T1000 (cell line): ENCODE data around the gene CNOT1.
"Not testable (repeated sequence)": the region's sequence is repeated elsewhere in the genome, so short reads cannot be mapped to it uniquely, and the experiment has no call there.

Source experiments
- DNase-seq: peaks from one replicate; lab custom pipeline; 2025; ENCODE audit warnings: mixed read lengths; lab: John Stamatoyannopoulos, UW

CNOT1 gene

DNA sequence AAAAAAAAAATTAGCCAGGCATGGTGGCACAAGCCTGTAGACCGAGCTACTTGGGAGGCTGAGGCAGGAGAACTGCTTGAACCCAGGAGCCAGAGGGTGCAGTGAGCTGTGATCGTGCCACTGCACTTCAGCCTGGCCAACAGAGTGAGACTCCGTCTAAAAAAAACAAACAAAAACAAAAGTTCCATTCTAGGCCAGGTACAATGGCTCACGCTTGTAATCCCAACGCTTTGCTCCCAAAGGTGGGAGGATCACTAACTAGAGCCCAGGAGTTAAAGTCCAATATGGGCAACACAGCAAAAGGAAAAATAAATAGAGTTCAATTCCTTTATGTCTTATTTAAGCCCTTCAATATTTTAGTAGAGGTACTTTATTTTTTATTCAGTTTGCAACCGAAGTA, 47.5 kb downstream of the CNOT1 start:
- DNase-seq = no peak

DNA sequence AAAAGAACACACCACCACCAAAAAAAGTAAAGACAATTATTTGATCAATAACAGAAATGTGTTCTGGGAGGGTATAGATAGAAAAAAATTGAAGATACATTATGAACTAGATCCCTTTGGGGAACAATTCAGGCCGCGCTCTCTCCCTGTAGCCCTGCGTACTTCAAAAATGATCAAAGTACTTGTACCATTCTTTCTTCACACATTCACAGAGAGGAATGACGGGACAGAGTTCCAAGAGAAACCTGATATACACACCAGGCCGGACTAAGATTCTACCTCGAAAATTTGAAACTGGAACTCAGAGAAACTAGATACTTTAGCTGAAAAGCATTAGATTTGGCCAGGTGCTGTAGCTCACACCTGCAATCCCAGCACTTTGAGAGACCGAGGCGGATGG, 50.0 kb downstream of the CNOT1 start:
- no peak for DNase-seq

DNA sequence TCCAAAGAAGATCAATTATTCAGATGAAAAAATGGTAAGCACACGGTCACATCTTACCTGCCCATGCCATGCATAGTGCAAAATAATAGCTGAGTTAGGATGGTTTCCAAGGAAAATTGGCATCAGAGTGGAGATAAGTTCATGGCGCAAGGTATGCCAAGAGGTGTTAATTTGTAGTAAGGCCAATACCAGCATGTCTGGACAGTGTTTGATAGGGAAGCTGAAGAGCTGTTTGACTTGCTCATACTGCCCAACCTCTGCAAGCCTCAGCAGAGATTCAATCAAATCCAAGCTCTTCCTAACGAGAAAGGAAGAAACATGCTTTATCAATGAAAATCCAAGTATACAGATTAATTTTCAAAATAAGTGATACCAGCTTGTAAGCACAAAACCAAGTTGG, 51.0 kb downstream of the CNOT1 start:
- DNase-seq = no peak

DNA sequence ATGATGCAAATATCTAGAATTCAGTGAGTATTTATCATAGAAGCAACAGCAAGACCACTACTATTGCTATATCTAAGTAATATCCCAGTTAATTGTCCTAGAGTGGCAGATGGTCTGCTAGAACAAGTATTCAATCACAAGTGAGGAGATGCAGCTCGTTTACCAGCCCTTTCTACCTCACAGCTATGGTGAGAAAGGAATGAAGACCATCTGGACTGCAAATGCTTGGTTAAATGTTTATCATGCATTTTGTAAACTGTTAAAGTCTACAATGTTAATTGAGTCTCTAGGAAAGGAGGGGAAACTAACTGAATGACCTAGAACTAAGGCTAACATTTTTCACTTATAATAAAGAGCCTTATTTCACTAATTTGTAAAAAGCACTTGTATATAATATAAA, 52.5 kb downstream of the CNOT1 start:
- DNase-seq = no peak

DNA sequence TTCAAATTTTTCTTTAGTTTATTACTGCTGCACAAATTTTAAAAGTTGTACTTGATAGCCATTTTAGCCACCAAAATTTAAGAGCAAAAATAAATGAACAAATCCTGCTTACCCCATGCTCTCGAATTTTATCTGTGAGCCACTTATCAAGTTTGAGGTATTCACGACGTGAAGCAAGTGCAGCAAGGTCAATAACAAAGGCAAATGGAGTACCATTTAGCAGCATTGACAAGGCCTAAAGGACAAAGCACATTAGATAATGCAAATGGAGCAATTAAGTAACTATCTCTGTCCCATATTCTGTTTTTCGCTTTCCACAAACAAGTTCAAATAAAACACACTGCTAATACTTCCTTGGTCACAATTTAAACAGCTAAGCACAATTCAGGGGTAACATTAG, 54.7 kb downstream of the CNOT1 start:
- DNase-seq = no peak

DNA sequence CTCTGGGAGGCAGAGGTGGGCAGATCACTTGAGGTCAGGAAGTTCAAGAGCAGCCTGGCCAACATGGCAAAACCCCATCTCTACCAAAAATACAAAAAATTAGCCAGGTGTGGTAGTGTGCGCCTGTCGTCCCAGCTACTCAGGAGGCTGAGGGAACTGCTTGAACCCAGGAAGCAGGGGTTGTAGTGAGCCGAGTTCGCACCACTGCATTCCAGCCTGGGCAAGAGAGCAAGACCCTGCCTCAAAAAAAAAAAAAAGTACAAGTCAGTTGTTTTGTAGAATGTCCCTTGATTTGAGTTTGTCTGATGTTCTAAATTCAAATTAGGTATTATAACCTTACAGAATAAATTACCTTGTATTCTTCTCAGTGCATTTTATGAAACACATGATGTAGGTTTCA, 63.9 kb downstream of the CNOT1 start:
- not testable (repeated sequence) for DNase-seq

DNA sequence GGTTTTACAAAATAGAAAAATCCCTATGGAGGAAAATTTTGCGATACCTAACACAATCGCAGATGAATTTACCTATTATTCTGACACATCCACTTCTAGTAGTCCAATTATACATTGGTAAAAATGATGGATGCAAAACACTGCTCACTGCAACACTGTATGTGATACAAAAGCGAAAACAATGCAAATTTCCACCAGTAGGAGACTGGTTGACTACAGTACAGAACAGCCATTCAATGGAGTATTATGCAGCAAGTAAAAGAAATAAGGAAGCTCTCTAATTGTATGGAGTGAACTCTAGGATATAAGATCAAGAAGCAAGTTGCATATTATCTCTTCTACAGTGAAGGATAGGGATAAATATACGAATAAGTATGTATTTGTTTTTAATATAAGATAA, 65.9 kb downstream of the CNOT1 start:
- DNase-seq = no peak

DNA sequence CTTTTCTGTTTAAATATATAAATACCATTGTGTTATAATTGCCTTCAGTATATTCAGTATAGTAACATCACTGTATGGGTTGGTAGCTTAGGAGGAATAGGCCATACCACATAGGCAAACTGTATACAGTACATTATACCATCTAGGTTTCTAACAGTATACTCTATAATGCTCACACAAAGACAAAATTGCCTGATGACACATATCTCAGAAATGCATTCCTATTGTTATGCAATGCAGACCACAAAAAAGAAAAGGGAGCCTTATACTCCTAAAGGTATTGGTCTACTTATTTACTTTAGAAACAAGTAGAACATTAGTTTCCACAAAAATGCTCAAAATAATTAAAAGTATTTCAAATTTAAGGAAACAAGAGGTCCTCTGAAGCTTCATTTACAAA, 66.4 kb downstream of the CNOT1 start:
- no peak for DNase-seq

DNA sequence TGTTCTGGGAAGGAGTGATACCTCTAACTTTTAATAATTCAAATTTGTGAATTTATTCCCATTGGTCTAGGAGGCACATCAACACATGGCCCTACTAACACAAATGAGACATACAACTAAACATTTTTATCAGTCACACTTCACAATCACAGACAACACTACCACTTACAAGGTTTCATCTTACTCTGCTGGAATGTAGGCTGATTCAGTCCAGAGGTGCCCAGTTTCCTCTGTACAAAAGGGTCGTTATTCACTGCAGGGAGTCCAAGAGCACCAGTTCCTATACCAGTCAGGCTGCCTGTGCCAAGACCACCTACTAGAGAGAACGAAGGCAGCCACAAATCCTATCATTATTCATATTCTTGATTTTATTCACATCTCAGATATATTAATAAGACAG, 72.9 kb downstream of the CNOT1 start:
- no peak for DNase-seq

DNA sequence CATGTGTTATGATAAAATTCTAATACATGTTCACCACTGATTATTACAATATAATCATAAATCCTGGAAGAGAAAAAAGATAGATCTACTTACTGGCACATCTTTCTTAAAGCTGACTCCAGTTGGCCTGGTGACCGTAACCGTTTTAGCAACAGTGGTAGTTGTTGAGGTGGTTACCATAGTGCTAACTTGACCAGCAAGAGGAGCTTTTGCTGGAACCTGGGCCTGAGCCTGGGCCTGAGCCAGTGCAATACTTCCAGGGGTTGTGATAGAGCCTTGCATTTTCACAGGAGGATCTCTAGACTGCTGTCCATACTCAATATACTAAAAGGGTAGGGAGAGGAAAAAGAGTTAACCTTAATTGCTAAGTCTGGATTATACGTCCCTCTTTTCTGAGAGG, 78.1 kb downstream of the CNOT1 start:
- DNase-seq = no peak

DNA sequence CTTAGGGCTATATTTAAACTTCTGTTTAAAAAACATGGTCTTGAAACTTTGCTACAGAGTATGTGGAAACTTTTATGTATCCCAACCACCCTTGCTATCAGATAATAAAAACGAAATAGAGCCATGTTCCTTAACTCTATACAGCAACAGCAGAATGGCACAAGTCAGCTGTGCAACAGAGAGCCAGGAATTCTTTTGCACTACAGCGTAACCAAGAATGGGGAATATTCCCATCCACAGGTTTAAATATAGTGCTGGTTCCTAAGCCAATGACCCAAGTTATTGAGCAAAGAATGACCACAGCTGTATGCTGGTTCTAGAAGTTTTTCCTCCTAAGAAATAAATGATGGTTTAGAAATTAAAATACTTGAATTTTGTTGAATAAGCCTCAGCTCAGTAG, 81.2 kb downstream of the CNOT1 start:
- no peak for DNase-seq

DNA sequence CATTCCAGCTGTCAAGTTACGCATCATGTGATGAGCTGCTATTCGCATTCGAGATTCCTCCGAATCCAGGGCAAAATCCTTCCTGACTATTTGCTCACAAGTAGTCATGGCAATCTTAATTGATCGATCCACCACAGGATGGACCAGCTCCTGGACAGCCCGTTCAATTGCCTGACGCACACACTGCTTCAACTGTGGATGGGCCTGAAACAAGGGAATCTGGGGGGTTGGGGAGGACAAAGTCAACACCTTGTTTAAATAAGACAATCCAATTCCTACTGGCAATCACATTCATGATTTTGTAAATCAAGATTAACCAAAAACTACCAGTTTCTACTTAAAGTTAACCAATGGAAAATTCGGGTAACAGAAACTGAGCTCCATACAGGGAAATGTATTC, 85.9 kb downstream of the CNOT1 start:
- DNase-seq = no peak

DNA sequence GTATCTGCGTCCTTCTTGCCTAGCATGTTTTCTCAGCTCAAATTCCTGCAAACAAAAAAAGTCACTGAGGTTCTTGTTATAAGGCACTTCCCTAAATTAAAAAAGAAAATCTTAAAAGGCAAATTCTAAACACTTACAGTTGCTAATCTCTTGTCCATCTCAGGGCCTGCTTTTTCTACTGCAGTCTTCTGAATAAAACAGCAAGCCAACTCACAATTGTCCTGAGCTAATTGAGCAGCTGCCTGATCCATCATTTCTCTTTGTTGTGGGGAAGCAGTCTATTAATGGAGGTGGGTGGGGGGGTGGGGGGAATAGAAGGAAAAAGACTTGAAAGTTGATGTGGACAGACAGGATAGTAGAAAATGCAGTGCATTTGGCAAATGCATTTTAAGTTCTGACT, 87.3 kb downstream of the CNOT1 start:
- no peak for DNase-seq

DNA sequence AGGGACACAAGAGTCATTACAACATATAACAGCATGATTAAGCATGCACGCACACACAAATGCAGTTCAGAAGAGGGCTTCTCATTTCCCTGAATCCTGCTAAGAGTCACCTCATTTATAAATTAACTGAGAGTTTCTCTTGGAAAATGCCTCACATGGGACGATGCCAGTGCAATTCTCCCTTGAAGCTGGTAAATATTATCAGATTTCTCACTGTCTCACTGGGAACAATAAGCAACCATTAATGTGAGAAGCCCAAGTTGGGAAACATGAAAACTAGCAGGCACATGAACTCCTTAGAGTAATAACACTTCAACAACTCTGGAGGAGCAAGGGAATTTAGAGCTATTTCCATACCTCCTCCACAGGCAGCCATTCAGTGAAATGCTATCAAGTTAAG, 87.9 kb downstream of the CNOT1 start:
- no peak for DNase-seq

DNA sequence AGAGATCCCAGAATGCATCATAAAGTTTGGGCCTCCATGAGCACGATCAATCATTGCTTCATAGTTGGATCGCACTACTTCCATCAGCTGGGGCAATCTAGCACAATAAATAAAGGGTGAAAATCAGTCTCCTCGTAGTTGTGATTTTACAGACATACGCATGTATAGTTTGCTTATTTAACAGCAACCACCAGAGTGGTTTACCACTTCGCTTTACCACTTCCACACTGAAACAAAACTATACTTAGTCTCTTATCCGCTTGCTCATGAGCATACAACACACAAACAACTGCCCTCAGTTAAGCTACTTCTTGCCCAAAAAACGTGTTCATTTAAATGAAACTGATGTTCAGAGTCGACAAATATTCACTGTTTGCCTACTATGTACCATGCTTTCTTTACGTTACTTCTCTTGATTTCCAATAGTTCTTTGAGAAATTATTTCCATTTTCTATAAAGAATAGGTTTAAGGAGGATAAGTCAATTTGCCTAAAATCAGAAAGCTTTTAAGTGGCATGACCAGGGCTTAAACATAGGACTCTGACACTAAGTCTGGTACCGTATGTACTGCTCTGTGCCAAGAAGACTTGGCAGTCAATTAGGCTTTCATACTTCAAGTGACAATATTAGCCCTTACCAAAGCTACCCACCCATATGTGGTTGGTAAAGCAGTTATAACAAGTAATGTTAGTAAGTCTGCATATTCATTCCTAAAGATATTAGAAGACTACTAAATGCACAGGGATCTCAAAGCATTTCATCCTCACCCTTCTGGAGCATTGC, 92.3 kb downstream of the CNOT1 start:
- DNase-seq = no peak

DNA sequence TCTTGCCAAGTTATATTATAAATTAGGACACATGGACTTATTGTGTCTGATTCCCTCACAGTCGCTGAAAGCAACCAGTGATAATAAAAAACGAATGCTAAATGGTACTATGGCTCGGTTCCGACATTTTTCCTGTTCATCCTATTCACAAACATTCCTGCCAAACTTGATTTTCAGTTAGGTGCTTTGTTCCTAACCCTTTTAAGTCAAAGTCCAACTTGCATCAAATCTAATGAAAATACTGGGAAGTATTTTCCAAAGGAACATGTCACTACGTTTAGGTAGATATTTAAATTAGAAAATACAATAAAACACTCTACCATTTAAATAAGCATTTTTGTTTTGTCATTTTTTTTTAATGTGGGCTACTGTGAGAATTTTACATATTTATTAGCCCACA, 93.3 kb downstream of the CNOT1 start:
- no peak for DNase-seq

DNA sequence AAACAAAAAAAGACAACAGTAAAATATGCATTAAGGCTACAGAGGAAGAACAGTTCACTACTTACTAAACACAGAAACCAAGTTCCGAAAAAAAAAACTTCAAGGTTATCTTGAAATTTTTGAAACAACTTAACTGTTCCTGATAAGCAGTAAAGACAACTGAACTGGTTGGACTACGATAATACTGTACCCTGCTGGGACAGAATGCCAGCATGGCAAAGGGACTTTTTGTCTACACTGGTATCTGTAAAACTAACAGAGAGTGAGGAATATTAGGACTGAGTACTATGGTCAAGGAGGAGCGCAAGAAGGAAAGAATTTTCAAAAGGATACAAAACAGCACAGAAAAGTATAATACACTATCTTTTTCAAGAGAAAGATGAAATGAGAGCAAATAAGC, 94.5 kb downstream of the CNOT1 start:
- DNase-seq = no peak

DNA sequence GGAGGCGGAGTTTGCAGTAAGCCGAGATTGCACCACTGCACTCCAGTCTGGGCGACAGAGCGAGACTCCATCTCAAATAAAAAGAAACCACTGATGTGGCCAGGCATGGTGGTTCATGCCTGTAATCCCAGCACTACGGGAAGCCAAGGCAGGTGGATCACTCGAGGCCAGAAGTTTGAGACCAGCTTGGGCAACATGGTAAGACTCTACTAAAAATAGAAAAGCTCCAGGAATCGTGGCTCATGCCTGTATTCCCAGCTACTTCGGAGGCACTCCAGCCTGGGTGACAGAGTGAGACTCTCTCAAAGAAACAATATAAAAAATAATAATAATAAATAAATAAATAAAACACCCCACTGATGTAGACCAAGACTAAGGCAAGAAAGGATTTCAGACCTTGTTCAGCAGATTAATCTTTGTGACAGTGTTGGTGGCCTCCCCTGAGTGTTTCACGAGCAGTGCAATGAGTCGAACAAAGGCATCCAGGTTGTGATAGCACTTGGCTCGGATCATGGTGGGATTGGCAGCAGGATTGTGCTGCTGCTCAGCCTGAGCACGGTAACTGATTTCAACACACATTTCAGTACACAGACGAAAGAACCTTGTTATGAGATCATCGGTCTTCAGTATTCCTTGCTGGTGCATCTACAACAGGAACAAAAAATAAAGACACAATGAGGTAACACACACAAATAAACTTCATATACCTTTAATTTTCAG, 95.7 kb downstream of the CNOT1 start:
- no peak for DNase-seq

DNA sequence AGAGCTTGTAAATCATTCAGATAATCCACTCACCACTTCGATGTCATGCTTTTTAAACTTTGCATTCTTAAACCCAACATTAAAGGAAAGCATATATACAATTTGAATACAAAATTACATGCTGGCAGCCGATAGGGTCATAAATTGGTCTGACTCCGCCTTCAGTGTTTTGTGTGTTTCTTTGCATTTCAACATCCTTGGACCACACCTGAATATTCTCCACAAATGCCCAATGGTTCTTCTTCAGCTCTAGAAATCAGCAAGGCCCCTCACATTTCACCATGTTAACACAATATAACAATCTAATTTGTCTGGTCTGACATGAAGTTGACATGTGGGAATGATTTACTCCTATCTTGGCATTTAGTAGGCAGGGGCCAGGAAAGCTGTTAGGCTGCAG, 97.2 kb downstream of the CNOT1 start:
- DNase-seq = no peak

DNA sequence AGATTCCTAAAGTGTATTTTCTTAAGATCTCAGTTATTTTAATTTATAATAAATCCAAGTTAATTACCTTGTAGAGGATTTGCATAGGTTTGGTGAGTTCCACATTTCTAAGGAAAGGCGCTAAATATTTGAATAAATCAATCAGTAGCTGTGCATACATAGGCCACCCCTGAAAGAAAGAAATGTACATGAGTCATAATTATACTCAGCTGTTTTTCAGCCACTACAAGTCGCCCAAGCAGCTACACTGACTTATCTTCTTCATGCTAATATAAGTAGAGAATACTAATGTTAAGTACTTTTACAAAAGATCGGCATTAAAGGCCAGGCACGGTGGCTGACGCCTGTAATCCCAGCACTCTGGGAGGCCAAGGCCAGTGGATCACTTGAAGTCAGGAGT, 99.4 kb downstream of the CNOT1 start:
- DNase-seq = no peak

DNA sequence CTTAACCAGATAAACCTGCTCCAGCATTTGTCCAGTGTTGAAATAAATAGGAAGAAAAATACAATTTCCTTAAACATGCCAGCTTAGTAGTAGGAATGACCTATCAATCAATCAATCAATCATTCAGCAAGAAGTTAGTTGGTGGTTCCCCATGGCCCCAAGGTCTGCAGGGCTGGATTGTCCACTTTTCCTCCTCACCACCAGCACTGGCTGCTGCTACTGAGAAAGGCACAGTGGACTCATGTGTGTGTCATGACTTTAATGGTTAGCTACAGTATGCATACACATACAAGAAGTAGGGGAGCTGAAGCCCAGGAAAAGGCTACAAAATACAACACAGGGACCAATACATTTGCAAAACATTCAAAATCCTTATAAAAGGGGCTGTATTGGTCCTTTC, 109.9 kb downstream of the CNOT1 start:
- no peak for DNase-seq

DNA sequence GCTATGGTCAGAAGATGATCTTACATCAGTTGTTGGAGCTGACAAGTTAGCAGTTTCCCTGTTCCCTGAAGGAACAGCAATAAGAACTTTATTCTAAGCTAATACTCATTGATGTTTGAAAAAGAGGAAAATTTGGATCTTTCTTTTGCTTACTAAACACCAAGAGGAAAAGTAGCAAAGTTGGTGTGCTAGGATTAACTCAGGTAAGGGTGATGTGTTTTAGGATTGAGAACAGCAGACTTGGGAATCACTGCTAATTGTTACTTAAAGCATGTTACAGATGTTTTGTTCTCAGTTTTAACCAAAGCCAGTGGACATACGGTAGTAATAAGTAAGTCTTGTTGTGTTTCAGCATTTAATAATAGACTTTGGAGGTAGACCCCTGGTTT, 110.7 kb downstream of the CNOT1 start:
- no peak for DNase-seq

DNA sequence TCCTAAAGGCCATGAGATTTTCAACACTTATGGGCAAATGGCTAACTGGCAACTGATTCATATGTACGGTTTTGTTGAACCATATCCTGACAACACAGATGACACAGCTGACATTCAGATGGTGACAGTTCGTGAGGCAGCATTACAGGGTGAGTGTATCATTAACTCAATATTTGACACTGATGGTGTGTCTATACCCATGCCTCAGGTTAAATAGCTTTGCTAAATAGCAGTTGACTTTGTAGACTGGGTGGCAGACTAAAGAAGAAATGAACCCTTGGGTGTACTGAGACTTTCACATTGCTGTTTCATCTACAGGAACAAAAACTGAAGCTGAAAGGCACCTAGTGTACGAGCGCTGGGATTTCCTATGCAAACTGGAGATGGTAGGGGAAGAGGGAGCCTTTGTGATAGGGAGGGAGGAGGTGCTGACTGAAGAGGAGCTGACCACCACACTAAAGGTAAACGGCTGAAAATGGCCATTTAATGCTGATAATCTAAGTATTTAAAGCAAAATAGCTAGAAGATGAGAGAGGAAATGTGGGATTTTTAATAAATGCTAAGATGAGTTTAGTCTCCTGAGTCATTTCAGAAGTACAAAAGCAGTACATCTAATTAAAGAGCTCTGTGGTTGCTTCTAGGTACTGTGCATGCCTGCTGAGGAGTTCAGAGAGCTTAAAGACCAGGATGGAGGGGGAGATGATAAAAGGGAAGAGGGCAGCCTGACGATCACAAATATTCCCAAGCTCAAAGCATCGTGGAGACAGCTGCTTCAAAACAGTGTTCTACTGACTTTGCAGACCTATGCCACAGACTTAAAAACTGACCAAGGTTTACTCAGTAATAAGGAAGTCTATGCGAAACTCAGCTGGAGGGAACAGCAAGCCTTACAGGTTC, 111.3 kb downstream of the CNOT1 start:
- no peak for DNase-seq
